OCI-LY7 (cell line): ENCODE measurements around the gene ZNF221.

Source experiments
- EZH2phosphoT487 ChIP-seq: fragments of 200-600 bp; sonication (generic); IDR thresholded peaks from 2 replicates; pipeline ENCODE4 v1.6.1; 2018; ENCODE audit warnings: low read depth, borderline replicate concordance, mild to moderate bottlenecking, mixed run types, antibody characterized with exemption, low read length, moderate library complexity, mixed read lengths
- TF ChIP-seq, protein P1 (sequence below): fragments of 200-600 bp; sonication (generic); conservative IDR thresholded peaks from 2 replicates; pipeline ENCODE4 v1.5.1; 2014; ENCODE audit warnings: mild to moderate bottlenecking, antibody characterized with exemption, low read length, moderate library complexity, mixed read lengths

DNA sequence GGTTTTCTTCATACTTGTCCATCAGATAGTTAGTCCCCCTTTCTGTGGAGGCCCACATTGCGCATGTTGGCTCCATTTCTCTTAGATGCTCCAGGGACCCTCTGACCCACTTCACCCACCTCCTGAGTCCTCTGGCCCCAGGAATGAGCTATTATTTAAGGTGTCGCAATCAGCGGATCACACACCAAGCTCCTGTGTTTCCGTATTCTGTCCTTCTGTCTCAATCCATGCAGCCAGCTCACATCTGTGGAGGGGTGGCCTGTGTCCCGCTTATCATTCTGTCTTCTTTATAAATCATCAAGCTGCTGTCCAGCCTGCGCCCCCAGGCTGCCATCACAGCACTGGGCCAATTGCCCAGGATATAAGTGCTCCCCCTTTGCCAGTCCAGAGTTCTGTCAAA is 56.4 kb downstream of the ZNF221 start:
- TF ChIP-seq, protein P1, sequence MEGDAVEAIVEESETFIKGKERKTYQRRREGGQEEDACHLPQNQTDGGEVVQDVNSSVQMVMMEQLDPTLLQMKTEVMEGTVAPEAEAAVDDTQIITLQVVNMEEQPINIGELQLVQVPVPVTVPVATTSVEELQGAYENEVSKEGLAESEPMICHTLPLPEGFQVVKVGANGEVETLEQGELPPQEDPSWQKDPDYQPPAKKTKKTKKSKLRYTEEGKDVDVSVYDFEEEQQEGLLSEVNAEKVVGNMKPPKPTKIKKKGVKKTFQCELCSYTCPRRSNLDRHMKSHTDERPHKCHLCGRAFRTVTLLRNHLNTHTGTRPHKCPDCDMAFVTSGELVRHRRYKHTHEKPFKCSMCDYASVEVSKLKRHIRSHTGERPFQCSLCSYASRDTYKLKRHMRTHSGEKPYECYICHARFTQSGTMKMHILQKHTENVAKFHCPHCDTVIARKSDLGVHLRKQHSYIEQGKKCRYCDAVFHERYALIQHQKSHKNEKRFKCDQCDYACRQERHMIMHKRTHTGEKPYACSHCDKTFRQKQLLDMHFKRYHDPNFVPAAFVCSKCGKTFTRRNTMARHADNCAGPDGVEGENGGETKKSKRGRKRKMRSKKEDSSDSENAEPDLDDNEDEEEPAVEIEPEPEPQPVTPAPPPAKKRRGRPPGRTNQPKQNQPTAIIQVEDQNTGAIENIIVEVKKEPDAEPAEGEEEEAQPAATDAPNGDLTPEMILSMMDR, result no peak
- no peak for TF ChIP-seq EZH2phosphoT487
